Endothelial cell of umbilical vein (primary cell): ENCODE measurements around the gene PTPRD. TPM values are rescaled to one million over a fixed set of nuclear protein-coding genes. Genes with fewer than 3 reads are reported as not detected.

Source experiments
- BruUV-seq: library from RNA; stranded (reverse); fragments of 400-500 nt; replicated peaks from 2 replicates; lab custom pipeline; 2021; lab: Mats Ljungman, UMichigan
- CTCF ChIA-PET: fragments of 300-600, 350-600 bp; sonication (Branson Sonifier 250); formaldehyde crosslinking; loops from one replicate; lab custom pipeline; 2021; ENCODE audit warnings: antibody characterized with exemption, inconsistent platforms; lab: Charles Lee
- POLR2A ChIA-PET: fragments of 300-600, 350-600 bp; sonication (Branson Sonifier 250); formaldehyde crosslinking; loops from one replicate; lab custom pipeline; 2021; ENCODE audit warnings: antibody characterized with exemption, inconsistent platforms; lab: Charles Lee
- DNase-seq: peaks from one replicate; pipeline ENCODE4 v3.0.0-alpha.2; 2011; ENCODE audit warnings: low read depth, low spot score
- FAIRE-seq: peaks from 2 replicates; lab custom pipeline; 2011; peaks lifted over from hg19 to GRCh38; lab: Jason Lieb, UNC
- H2AFZ ChIP-seq: 2 replicates; pipeline ENCODE4 v1.6.0; 2012; ENCODE audit warnings: low read depth, low read length, control low read depth, inconsistent platforms
- H3K27ac ChIP-seq: 2 replicates; pipeline ENCODE4 v1.5.1; 2011; ENCODE audit warnings: low read depth, mild to moderate bottlenecking, control low read depth, low read length, moderate library complexity; ENCODE audit not compliant: insufficient read depth
- H3K27me3 ChIP-seq, 2 experiments: 2 replicates each; pipeline versions ENCODE4 v1.6.0 to v1.6.1; 2011; ENCODE audit warnings: low read length in 2 of 2, mixed read lengths in 1 of 2; ENCODE audit not compliant: control insufficient read depth in 2 of 2, insufficient read depth in 2 of 2
- H3K36me3 ChIP-seq, 2 experiments: 2 replicates in 1 of 2; 3 replicates in 1 of 2; pipeline ENCODE4 v1.5.1; 2011; ENCODE audit warnings: low read length in 2 of 2, mild to moderate bottlenecking in 1 of 2, moderate library complexity in 1 of 2; ENCODE audit not compliant: control insufficient read depth in 2 of 2, insufficient read depth in 2 of 2; ENCODE audit errors: extremely low read depth in 1 of 2
- H3K4me1 ChIP-seq: 3 replicates; pipeline ENCODE4 v1.5.1; 2011; ENCODE audit warnings: mild to moderate bottlenecking, low read length; ENCODE audit not compliant: control insufficient read depth, insufficient read depth; ENCODE audit errors: extremely low read depth
- H3K4me2 ChIP-seq: 2 replicates; pipeline ENCODE4 v1.6.1; 2011; ENCODE audit warnings: low read length, control low read depth, mixed read lengths; ENCODE audit not compliant: insufficient read depth
- H3K4me3 ChIP-seq, 3 experiments: fragments of 200-600 bp in 1 of 3; sonication (generic), shearing (Covaris generic) in 1 of 3; replicated peaks in 1 of 3; 2 replicates each; pipeline ENCODE4 v1.5.1; 2011 to 2016; ENCODE audit warnings: control low read depth in 3 of 3, low read length in 3 of 3, mild to moderate bottlenecking in 2 of 3, inconsistent platforms in 1 of 3, low read depth in 1 of 3, moderate library complexity in 1 of 3; ENCODE audit not compliant: insufficient read depth in 1 of 3
- H3K79me2 ChIP-seq: 2 replicates; pipeline ENCODE4 v1.6.0; 2012; ENCODE audit warnings: low read length, inconsistent platforms; ENCODE audit not compliant: control insufficient read depth, insufficient read depth
- H3K9ac ChIP-seq: replicated peaks from 2 replicates; pipeline ENCODE3; 2011; ENCODE audit warnings: low read length, control low read depth; ENCODE audit not compliant: insufficient read depth; ENCODE audit errors: extremely low read depth
- H3K9me1 ChIP-seq: replicated peaks from 3 replicates; pipeline ENCODE4 v1.6.0; 2011; ENCODE audit warnings: mild to moderate bottlenecking, low read length; ENCODE audit not compliant: control insufficient read depth, insufficient read depth; ENCODE audit errors: extremely low read depth
- H3K9me3 ChIP-seq: replicated peaks from 2 replicates; pipeline ENCODE4 v1.5.1; 2012; ENCODE audit warnings: low read length, inconsistent platforms; ENCODE audit not compliant: control insufficient read depth, insufficient read depth
- H4K20me1 ChIP-seq: replicated peaks from 2 replicates; pipeline ENCODE3; 2011; ENCODE audit warnings: mild to moderate bottlenecking, low read length; ENCODE audit not compliant: control insufficient read depth, insufficient read depth; ENCODE audit errors: extremely low read depth
- EZH2 ChIP-seq: IDR thresholded peaks from 2 replicates; pipeline ENCODE4 v1.6.1; 2012; ENCODE audit warnings: borderline replicate concordance, low read depth, mild to moderate bottlenecking, moderate library complexity, low read length, inconsistent platforms; ENCODE audit not compliant: severe bottlenecking
- FOS ChIP-seq: IDR thresholded peaks from 2 replicates; pipeline ENCODE4 v1.6.1; 2011; ENCODE audit warnings: mild to moderate bottlenecking, low read length, moderate library complexity, borderline replicate concordance; ENCODE audit not compliant: insufficient read depth
- JUN ChIP-seq: IDR thresholded peaks from 2 replicates; pipeline ENCODE4 v1.6.1; 2011; ENCODE audit warnings: borderline replicate concordance, low read depth; ENCODE audit not compliant: insufficient read length, insufficient read depth
- MYC ChIP-seq: IDR thresholded peaks from one replicate; pipeline ENCODE4 v1.6.1; 2011; ENCODE audit warnings: mild to moderate bottlenecking, low read depth, low read length
- POLR2A ChIP-seq: IDR thresholded peaks from 2 replicates; pipeline ENCODE4 v1.6.1; 2012; ENCODE audit warnings: low read depth, mild to moderate bottlenecking, control low read depth, low read length
- POLR2AphosphoS5 ChIP-seq: IDR thresholded peaks from 2 replicates; pipeline ENCODE4 v1.6.1; 2012; ENCODE audit warnings: low read depth, mild to moderate bottlenecking, control low read depth, low read length, moderate library complexity; ENCODE audit not compliant: insufficient read depth
- dilution Hi-C: fragments of 300-500 bp; cut with MboI; formaldehyde crosslinking; loops from one replicate; pipeline ENCODE4 v1.15.0; 2019; ENCODE audit warnings: low sequenced_read_pairs; ENCODE audit not compliant: extremely low pct_ligation_motif_present
- intact Hi-C: fragments of 100-400 bp; cut with micrococcal nuclease; formaldehyde crosslinking; loops from one replicate; pipeline ENCODE4 v1.10.0; 2022
- polyA plus RNA-seq, 4 experiments: library from polyadenylated mRNA; depleted of rRNA in 3 of 4; stranded (reverse) in 3 of 4; unstranded in 1 of 4; fragments of >200 nt; gene quantifications; 2 replicates each; pipeline versions ENCODE4 v1.2.1 to v1.2.3, GENCODE V29; 2011 to 2012; ENCODE audit warnings: missing spikeins in 1 of 4
- total RNA-seq: library from RNA; stranded (reverse); gene quantifications from 2 replicates; pipeline ENCODE4 v1.2.3, GENCODE V29; 2021
- TF ChIP-seq, protein P1 (sequence below): IDR thresholded peaks from 2 replicates; pipeline ENCODE4 v1.6.1; 2011; ENCODE audit not compliant: insufficient read depth, insufficient read length
- TF ChIP-seq, protein P2 (sequence below), 2 donors: IDR thresholded peaks; 1 replicate in 1 of 2; 2 replicates in 1 of 2; pipeline ENCODE4 v1.5.1; 2011; ENCODE audit warnings: low read length in 2 of 2, mild to moderate bottlenecking in 2 of 2, moderate library complexity in 2 of 2, control low read depth in 1 of 2, inconsistent platforms in 1 of 2, low read depth in 1 of 2; ENCODE audit not compliant: insufficient read depth in 1 of 2; ENCODE audit errors: extremely low read depth in 1 of 2

The PTPRD gene
- total and polyA plus RNA-seq, 2 donors (not counting 3 experiments of a cell fraction or from before 2014, with no cell fraction given), result 5.5 to 5.7 TPM

DNA sequence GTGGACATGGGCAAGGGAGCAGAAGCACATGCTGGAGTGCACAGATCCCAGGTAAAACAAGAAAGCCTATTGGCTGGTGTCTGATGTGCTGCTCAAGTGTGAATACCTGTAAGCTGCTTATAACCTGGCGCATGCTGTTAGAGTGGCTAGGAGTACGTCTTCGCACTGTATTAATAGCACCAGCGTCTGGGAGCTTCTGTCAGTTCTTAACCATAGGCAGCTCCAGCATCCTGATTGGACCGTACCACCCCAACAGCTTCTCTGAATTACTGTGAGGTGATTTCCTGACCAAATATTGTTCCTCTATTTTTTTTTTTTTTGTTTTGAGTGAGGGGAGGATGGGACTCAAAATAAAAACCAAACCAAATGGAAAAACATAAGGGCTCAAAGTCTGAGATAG is 987.6 kb downstream of the PTPRD start:
- ChIA-PET POLR2A (no interaction called here), CTCF (no interaction called here)
- Histone ChIP-seq H3K36me3 (no peaks in the 10 kb centered on the region), H2AFZ (no peak overlapping the region), H4K20me1 (no peaks in the 10 kb centered on the region), H3K9ac (no peak overlapping the region), H3K4me3 (no peak overlapping the region), H3K4me1 (no peaks in the 10 kb centered on the region), H3K27me3 (no peaks in the 10 kb centered on the region), H3K9me3 (no peaks in the 10 kb centered on the region), H3K27ac (no peak overlapping the region), H3K4me2 (no peak overlapping the region), H3K9me1 (no peaks in the 10 kb centered on the region), H3K79me2 (no peaks in the 10 kb centered on the region)
- no TSS peak for BruUV-seq
- intact Hi-C loops, result no loop called here
- no peak for FAIRE-seq
- TF ChIP-seq, protein P1, sequence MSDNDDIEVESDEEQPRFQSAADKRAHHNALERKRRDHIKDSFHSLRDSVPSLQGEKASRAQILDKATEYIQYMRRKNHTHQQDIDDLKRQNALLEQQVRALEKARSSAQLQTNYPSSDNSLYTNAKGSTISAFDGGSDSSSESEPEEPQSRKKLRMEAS, result no peak
- TF ChIP-seq MYC, result no peak
- no peak for TF ChIP-seq JUN
- TF ChIP-seq, protein P2, sequence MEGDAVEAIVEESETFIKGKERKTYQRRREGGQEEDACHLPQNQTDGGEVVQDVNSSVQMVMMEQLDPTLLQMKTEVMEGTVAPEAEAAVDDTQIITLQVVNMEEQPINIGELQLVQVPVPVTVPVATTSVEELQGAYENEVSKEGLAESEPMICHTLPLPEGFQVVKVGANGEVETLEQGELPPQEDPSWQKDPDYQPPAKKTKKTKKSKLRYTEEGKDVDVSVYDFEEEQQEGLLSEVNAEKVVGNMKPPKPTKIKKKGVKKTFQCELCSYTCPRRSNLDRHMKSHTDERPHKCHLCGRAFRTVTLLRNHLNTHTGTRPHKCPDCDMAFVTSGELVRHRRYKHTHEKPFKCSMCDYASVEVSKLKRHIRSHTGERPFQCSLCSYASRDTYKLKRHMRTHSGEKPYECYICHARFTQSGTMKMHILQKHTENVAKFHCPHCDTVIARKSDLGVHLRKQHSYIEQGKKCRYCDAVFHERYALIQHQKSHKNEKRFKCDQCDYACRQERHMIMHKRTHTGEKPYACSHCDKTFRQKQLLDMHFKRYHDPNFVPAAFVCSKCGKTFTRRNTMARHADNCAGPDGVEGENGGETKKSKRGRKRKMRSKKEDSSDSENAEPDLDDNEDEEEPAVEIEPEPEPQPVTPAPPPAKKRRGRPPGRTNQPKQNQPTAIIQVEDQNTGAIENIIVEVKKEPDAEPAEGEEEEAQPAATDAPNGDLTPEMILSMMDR (IDR thresholded peaks at IDR 0.05; ENCODE audit: extremely low read depth in 1 of 2, insufficient read depth in 1 of 2, low read depth in 1 of 2, low read length in 2 of 2), result no peak
- no peak for TF ChIP-seq FOS
- TF ChIP-seq EZH2, result no peak
- TF ChIP-seq POLR2AphosphoS5, result no peak
- TF ChIP-seq POLR2A, result no peak
- dilution Hi-C loops, result no loop called here
- no peak for DNase-seq
